SK-N-SH (cell line): ENCODE results near the gene WASHC3.

Experiments used
- EZH2phosphoT487 ChIP-seq: fragments of 200-600 bp; sonication (generic); IDR thresholded peaks from 2 replicates; pipeline ENCODE4 v1.6.1; 2017; ENCODE audit warnings: low read depth, mixed run types, mild to moderate bottlenecking, antibody characterized with exemption, moderate library complexity, borderline replicate concordance
- FOXM1 ChIP-seq: IDR thresholded peaks from 2 replicates; pipeline ENCODE4 v1.4.0; 2012; ENCODE audit warnings: low read depth, mild to moderate bottlenecking
- GABPA ChIP-seq: IDR thresholded peaks from 2 replicates; pipeline ENCODE4 v1.4.0; 2012; ENCODE audit warnings: low read depth, mild to moderate bottlenecking
- TAF1 ChIP-seq: IDR thresholded peaks from 2 replicates; pipeline ENCODE4 v1.6.1; 2012; ENCODE audit warnings: low read depth, mild to moderate bottlenecking, low read length, moderate library complexity, borderline replicate concordance

DNA sequence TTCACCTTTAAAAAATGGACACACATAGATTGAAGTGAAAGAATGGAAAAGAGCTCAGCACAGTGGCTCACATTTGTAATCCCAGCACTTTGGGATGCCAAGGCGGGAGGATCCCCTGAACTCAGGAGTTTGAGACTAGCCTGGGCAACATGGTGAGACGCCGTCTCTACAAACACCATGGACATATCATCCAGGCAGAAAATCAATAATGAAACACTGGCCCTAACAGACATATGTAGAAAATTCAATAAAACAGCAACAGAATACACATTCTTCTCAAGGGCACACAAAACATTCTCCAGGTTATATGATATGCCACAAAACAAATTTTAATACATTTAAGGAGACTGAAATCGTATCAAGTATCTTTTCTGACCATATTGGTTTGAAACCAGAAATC lies 7.4 kb downstream of the WASHC3 start:
- no peak for TF ChIP-seq FOXM1
- no peak for TF ChIP-seq EZH2phosphoT487
- TF ChIP-seq TAF1 = no peak
- TF ChIP-seq GABPA = no peak
